HUES48 (cell line): Measurements from ENCODE around the gene PROC.

ENCODE experiments used
- H3K27ac ChIP-seq: one replicate; pipeline ENCODE4 v1.7.0; 2013; ENCODE audit warnings: low read depth, low read length, inconsistent platforms
- H3K27me3 ChIP-seq: 2 replicates; pipeline ENCODE4 v1.6.1; 2013; ENCODE audit warnings: mild to moderate bottlenecking, low read length; ENCODE audit not compliant: control insufficient read depth, insufficient read depth
- H3K36me3 ChIP-seq: 2 replicates; pipeline ENCODE4 v1.6.1; 2013; ENCODE audit warnings: low read length; ENCODE audit not compliant: control insufficient read depth, insufficient read depth
- H3K4me1 ChIP-seq: 2 replicates; pipeline ENCODE4 v1.6.1; 2013; ENCODE audit warnings: mild to moderate bottlenecking, low read length; ENCODE audit not compliant: control insufficient read depth, insufficient read depth
- H3K4me3 ChIP-seq: 2 replicates; pipeline ENCODE4 v1.5.1; 2013; ENCODE audit warnings: mild to moderate bottlenecking, low read depth, low read length
- H3K9ac ChIP-seq: 2 replicates; pipeline ENCODE4 v1.6.1; 2013; ENCODE audit warnings: mild to moderate bottlenecking, low read depth, low read length, moderate library complexity
- H3K9me3 ChIP-seq: 2 replicates; pipeline ENCODE4 v1.6.1; 2013; ENCODE audit warnings: low read length; ENCODE audit not compliant: control insufficient read depth, insufficient read depth

The PROC gene

GRCh38 chr2:127418300-127419111 is at the start of gene PROC:
TSS of gene PROC (plus strand) at chr2:127418427. CDS start at chr2:127419943, 1,516 bp downstream.
- peaks cover 67% of the 10 kb centered on the region for H3K27me3 ChIP-seq

GRCh38 chr2:127370010-127370409 is 48.2 kb upstream of the PROC start:
- no peaks in the 10 kb centered on the region for H3K36me3 ChIP-seq
- H3K27ac ChIP-seq: no peak overlapping the region
- H3K9ac ChIP-seq: no peak overlapping the region
- no peak overlapping the region for H3K4me3 ChIP-seq
- no peaks in the 10 kb centered on the region for H3K27me3 ChIP-seq
- peaks cover 8% of the 10 kb centered on the region for H3K4me1 ChIP-seq
- peaks cover 40% of the 10 kb centered on the region for H3K9me3 ChIP-seq

More at GRCh38 chr2:127418300-127419111, at the start of gene PROC:
- H3K4me3 ChIP-seq: no peak within 1 kb of the TSS
- H3K27ac ChIP-seq: no peak within 1 kb of the TSS
- no peaks in the 10 kb centered on the region for H3K36me3 ChIP-seq
- 0 out of 2 replicates have a peak, but pooled peaks cover 5% of the 10 kb centered on the region for H3K4me1 ChIP-seq
- H3K9me3 ChIP-seq: no peaks in the 10 kb centered on the region
- H3K9ac ChIP-seq: no peak within 1 kb of the TSS

- H3K36me3 ChIP-seq: no peaks in the 10 kb centered on the region
- no peaks in the 10 kb centered on the region for H3K27me3 ChIP-seq
- no peak overlapping the region for H3K27ac ChIP-seq
- no peaks in the 10 kb centered on the region for H3K4me1 ChIP-seq
- H3K9me3 ChIP-seq: peaks cover 44% of the 10 kb centered on the region
- no peak overlapping the region for H3K4me3 ChIP-seq
- H3K9ac ChIP-seq: no peak overlapping the region
Observed at GRCh38 chr2:127371037-127371436, 47.2 kb upstream of the PROC start.

- Histone ChIP-seq H3K27ac (no peak overlapping the region), H3K4me3 (no peak overlapping the region), H3K9ac (no peak overlapping the region), H3K9me3 (peaks cover 56% of the 10 kb centered on the region), H3K27me3 (no peaks in the 10 kb centered on the region), H3K36me3 (no peaks in the 10 kb centered on the region), H3K4me1 (no peaks in the 10 kb centered on the region)
Observed at GRCh38 chr2:127373362-127374083, 44.7 kb upstream of the PROC start.

- Histone ChIP-seq H3K36me3 (no peaks in the 10 kb centered on the region), H3K27ac (no peak overlapping the region), H3K4me1 (no peaks in the 10 kb centered on the region), H3K27me3 (no peaks in the 10 kb centered on the region), H3K9me3 (peaks cover 39% of the 10 kb centered on the region), H3K9ac (no peak overlapping the region), H3K4me3 (no peak overlapping the region)
Observed at GRCh38 chr2:127376257-127376656, 42.0 kb upstream of the PROC start.

GRCh38 chr2:127377262-127377661 is 41.0 kb upstream of the PROC start:
- H3K9me3 ChIP-seq: peaks cover 39% of the 10 kb centered on the region
- no peaks in the 10 kb centered on the region for H3K4me1 ChIP-seq
- H3K9ac ChIP-seq: no peak overlapping the region
- H3K27me3 ChIP-seq: no peaks in the 10 kb centered on the region
- H3K4me3 ChIP-seq: no peak overlapping the region
- no peaks in the 10 kb centered on the region for H3K36me3 ChIP-seq
- no peak overlapping the region for H3K27ac ChIP-seq

- Histone ChIP-seq H3K9me3 (peaks cover 26% of the 10 kb centered on the region), H3K4me1 (no peaks in the 10 kb centered on the region), H3K36me3 (no peaks in the 10 kb centered on the region), H3K27me3 (no peaks in the 10 kb centered on the region), H3K27ac (no peak overlapping the region), H3K9ac (no peak overlapping the region), H3K4me3 (no peak overlapping the region)
Observed at GRCh38 chr2:127378720-127379119, 39.5 kb upstream of the PROC start.

- no peaks in the 10 kb centered on the region for H3K36me3 ChIP-seq
- no peaks in the 10 kb centered on the region for H3K27me3 ChIP-seq
- H3K9me3 ChIP-seq: peaks cover 18% of the 10 kb centered on the region
- H3K4me3 ChIP-seq: no peak overlapping the region
- H3K4me1 ChIP-seq: no peaks in the 10 kb centered on the region
- no peak overlapping the region for H3K27ac ChIP-seq
- no peak overlapping the region for H3K9ac ChIP-seq
Observed at GRCh38 chr2:127379712-127380355, 38.4 kb upstream of the PROC start.

- peaks cover 7% of the 10 kb centered on the region for H3K9me3 ChIP-seq
- H3K27me3 ChIP-seq: no peaks in the 10 kb centered on the region
- H3K27ac ChIP-seq: no peak overlapping the region
- no peaks in the 10 kb centered on the region for H3K36me3 ChIP-seq
- H3K4me1 ChIP-seq: peaks cover 7% of the 10 kb centered on the region
- H3K9ac ChIP-seq: no peak overlapping the region
- no peak overlapping the region for H3K4me3 ChIP-seq
Observed at GRCh38 chr2:127381762-127382161, 36.5 kb upstream of the PROC start.

GRCh38 chr2:127382831-127383230 is 35.4 kb upstream of the PROC start:
- no peak overlapping the region for H3K27ac ChIP-seq
- H3K4me3 ChIP-seq: no peak overlapping the region
- no peaks in the 10 kb centered on the region for H3K36me3 ChIP-seq
- no peak overlapping the region for H3K9ac ChIP-seq
- peaks cover 8% of the 10 kb centered on the region for H3K4me1 ChIP-seq
- no peaks in the 10 kb centered on the region for H3K9me3 ChIP-seq
- no peaks in the 10 kb centered on the region for H3K27me3 ChIP-seq

- no peaks in the 10 kb centered on the region for H3K36me3 ChIP-seq
- no peaks in the 10 kb centered on the region for H3K9me3 ChIP-seq
- no peak overlapping the region for H3K9ac ChIP-seq
- H3K27ac ChIP-seq: no peak overlapping the region
- H3K27me3 ChIP-seq: peaks cover 2% of the 10 kb centered on the region; the same call in 1 of the 2 replicates
- H3K4me3 ChIP-seq: no peak overlapping the region
- peaks cover 18% of the 10 kb centered on the region for H3K4me1 ChIP-seq
Observed at GRCh38 chr2:127384529-127384928, 33.7 kb upstream of the PROC start.
